HepG2 (cell line): Measurements from ENCODE around the gene NGDN. TPM values are rescaled to one million over a fixed set of nuclear protein-coding genes. Genes with fewer than 3 reads are reported as not detected.
A peak's percentile ranks its signal among the peaks of the same experiment; 100 is the strongest.

Experiments
- ATF7 ChIP-seq, 2 experiments: fragments of 450-650 bp in 1 of 2; sonication (generic) in 1 of 2; formaldehyde crosslinking in 1 of 2; IDR thresholded peaks; 2 replicates each; pipeline versions ENCODE4 v1.4.0 to v1.6.1; 2016 to 2020; ENCODE audit warnings: antibody characterized with exemption in 1 of 2, mild to moderate bottlenecking in 1 of 2, missing genetic modification reagents in 1 of 2
- BRCA1 ChIP-seq: sonication (generic); formaldehyde crosslinking; IDR thresholded peaks from 2 replicates; pipeline ENCODE4 v1.4.0; 2020; ENCODE audit warnings: missing genetic modification reagents
- CEBPG ChIP-seq: IDR thresholded peaks from 2 replicates; pipeline ENCODE4 v1.6.1; 2016
- DMAP1 ChIP-seq: IDR thresholded peaks from 2 replicates; pipeline ENCODE4 v1.6.1; 2016
- GATAD2A ChIP-seq: IDR thresholded peaks from 2 replicates; pipeline ENCODE4 v1.6.1; 2016
- HIVEP1 ChIP-seq: sonication (generic); formaldehyde crosslinking; IDR thresholded peaks from 2 replicates; pipeline ENCODE4 v1.4.0; 2020; ENCODE audit warnings: mild to moderate bottlenecking, missing genetic modification reagents
- HMG20A ChIP-seq: IDR thresholded peaks from 2 replicates; pipeline ENCODE4 v1.6.1; 2016; ENCODE audit warnings: borderline replicate concordance
- JUN ChIP-seq: sonication (generic); formaldehyde crosslinking; IDR thresholded peaks from 2 replicates; pipeline ENCODE4 v1.4.0; 2020; ENCODE audit warnings: mild to moderate bottlenecking, missing genetic modification reagents
- JUND ChIP-seq: sonication (generic); formaldehyde crosslinking; IDR thresholded peaks from 2 replicates; pipeline ENCODE4 v1.8.0; 2022; ENCODE audit warnings: mild to moderate bottlenecking, missing genetic modification reagents
- NCOA1 ChIP-seq: sonication (generic); formaldehyde crosslinking; IDR thresholded peaks from 2 replicates; pipeline ENCODE4 v1.9.0; 2021; ENCODE audit warnings: missing genetic modification reagents
- SMAD1 ChIP-seq: sonication (generic); formaldehyde crosslinking; IDR thresholded peaks from 2 replicates; pipeline ENCODE4 v1.4.0; 2020; ENCODE audit warnings: missing genetic modification reagents, low read depth, mild to moderate bottlenecking, borderline replicate concordance
- SMARCE1 ChIP-seq: fragments of 450-650 bp; IDR thresholded peaks from 2 replicates; pipeline ENCODE4 v1.6.1; 2017; ENCODE audit warnings: borderline replicate concordance
- TEAD3 ChIP-seq: optimal IDR thresholded peaks from 2 replicates; pipeline ENCODE3; 2016; ENCODE audit warnings: borderline replicate concordance
- ZMYM4 ChIP-seq: sonication (generic); formaldehyde crosslinking; IDR thresholded peaks from 2 replicates; pipeline ENCODE4 v1.8.1; 2023; ENCODE audit warnings: mild to moderate bottlenecking, missing genetic modification reagents
- ZNF703 ChIP-seq: sonication (generic); formaldehyde crosslinking; IDR thresholded peaks from 2 replicates; pipeline ENCODE4 v1.5.1; 2020; ENCODE audit warnings: missing genetic modification reagents, mild to moderate bottlenecking, moderate library complexity, borderline replicate concordance
- ZNF713 ChIP-seq: sonication (generic); formaldehyde crosslinking; IDR thresholded peaks from 2 replicates; pipeline ENCODE4 v1.4.0; 2020; ENCODE audit warnings: mild to moderate bottlenecking, missing genetic modification reagents
- ZNF781 ChIP-seq: sonication (generic); formaldehyde crosslinking; IDR thresholded peaks from 2 replicates; pipeline ENCODE4 v1.5.1; 2020; ENCODE audit warnings: borderline replicate concordance, mild to moderate bottlenecking, missing genetic modification reagents; ENCODE audit errors: not compliant biosample characterization
- ZZZ3 ChIP-seq: sonication (generic); formaldehyde crosslinking; IDR thresholded peaks from 2 replicates; pipeline ENCODE4 v1.4.0; 2020; ENCODE audit warnings: missing genetic modification reagents, mild to moderate bottlenecking, borderline replicate concordance
- polyA plus RNA-seq, 8 experiments: library from polyadenylated mRNA; depleted of rRNA in 3 of 8; stranded (reverse) in 7 of 8; unstranded in 1 of 8; fragments of >200 nt; fragmentation: Illumina TruSeq in 4 of 8; extraction: Trizol in 4 of 8; gene quantifications; 2 replicates each; pipeline versions ENCODE4 v1.2.1 to v1.2.3, GENCODE V29; 2011 to 2016; ENCODE audit warnings: low read depth in 4 of 8, missing spikeins in 1 of 8, mixed read lengths in 1 of 8; ENCODE audit not compliant: insufficient read depth in 1 of 8
- total RNA-seq, 5 experiments: library from RNA; depleted of rRNA; stranded (reverse); fragments of >200 nt; fragmentation: Illumina TruSeq; extraction: Trizol; gene quantifications; 2 replicates each; pipeline ENCODE4 v1.2.3, GENCODE V29; 2016; ENCODE audit warnings: low read depth in 1 of 5
- TF ChIP-seq, protein P1 (sequence below): sonication (generic); formaldehyde crosslinking; IDR thresholded peaks from 2 replicates; pipeline ENCODE4 v1.4.0; 2020; ENCODE audit warnings: missing genetic modification reagents
- TF ChIP-seq, protein P2 (sequence below): sonication (generic); formaldehyde crosslinking; IDR thresholded peaks from 2 replicates; pipeline ENCODE4 v1.4.0; 2020; ENCODE audit warnings: missing genetic modification reagents
- TF ChIP-seq, protein P3 (sequence below): sonication (generic); formaldehyde crosslinking; IDR thresholded peaks from 2 replicates; pipeline ENCODE4 v1.4.0; 2020; ENCODE audit warnings: mild to moderate bottlenecking, missing genetic modification reagents
- TF ChIP-seq, protein P4 (sequence below): IDR thresholded peaks from 2 replicates; pipeline ENCODE4 v1.6.1; 2012; ENCODE audit warnings: inconsistent platforms

The NGDN gene
- total and polyA plus RNA-seq, 2 of the 13 experiments (the other 11 are each of a cell fraction or from before 2014, with no cell fraction given): 154 to 216 TPM

DNA sequence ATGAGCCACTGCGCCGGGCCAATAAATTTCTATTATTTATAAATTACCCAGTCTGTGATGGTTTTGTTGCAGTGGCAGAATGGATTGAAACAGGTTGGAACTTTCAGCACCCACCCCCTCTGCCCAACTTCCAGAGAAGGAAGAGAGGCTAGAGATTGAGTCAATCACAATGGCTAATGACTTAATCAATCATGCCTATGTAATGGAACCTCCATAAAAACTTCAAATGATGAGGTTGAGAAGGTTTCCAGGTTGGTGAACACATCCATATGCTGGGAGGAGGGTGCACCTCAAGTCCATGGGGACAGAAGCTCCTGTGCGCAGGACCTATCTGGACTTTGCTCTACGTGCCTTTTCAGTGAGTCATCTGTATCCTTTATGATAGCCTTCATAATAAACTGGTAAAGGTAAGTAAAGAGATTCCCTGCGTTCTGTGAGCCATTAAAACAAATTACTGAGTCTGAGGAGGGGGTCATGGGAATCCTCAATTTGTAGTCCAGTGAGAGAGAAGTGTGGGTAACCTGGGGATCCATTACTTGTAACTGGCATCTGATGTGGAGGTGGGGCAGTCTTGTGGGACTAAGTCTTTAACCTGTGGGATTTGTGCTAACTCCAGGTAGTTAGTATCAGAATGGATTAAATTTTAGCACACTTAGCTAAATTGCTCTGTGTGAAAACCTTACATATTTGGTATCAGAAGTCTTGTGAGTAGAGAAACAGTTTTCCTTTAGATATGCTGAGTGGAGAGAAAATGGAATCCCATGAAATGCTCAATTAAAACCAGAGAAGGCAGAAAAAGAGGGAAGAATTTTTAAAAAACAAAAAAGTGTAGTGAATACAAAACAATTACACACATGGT, 11.7 kb upstream of the NGDN start (continued):
- TF ChIP-seq ZNF713 (CRISPR knock-in tag): no peak
- TF ChIP-seq BRCA1 (CRISPR knock-in tag): no peak
- TF ChIP-seq, protein P1, sequence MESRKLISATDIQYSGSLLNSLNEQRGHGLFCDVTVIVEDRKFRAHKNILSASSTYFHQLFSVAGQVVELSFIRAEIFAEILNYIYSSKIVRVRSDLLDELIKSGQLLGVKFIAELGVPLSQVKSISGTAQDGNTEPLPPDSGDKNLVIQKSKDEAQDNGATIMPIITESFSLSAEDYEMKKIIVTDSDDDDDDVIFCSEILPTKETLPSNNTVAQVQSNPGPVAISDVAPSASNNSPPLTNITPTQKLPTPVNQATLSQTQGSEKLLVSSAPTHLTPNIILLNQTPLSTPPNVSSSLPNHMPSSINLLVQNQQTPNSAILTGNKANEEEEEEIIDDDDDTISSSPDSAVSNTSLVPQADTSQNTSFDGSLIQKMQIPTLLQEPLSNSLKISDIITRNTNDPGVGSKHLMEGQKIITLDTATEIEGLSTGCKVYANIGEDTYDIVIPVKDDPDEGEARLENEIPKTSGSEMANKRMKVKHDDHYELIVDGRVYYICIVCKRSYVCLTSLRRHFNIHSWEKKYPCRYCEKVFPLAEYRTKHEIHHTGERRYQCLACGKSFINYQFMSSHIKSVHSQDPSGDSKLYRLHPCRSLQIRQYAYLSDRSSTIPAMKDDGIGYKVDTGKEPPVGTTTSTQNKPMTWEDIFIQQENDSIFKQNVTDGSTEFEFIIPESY (CRISPR knock-in tag): no peak
- TF ChIP-seq HMG20A (CRISPR knock-in tag): peak; percentile 71
- TF ChIP-seq NCOA1 (CRISPR knock-in tag): no peak
- TF ChIP-seq SMARCE1: peak; percentile 73; the same call in 1 of the 2 replicates
- TF ChIP-seq ATF7 (IDR thresholded peaks at IDR 0.05): no peak
- TF ChIP-seq ATF7 (CRISPR knock-in tag; IDR thresholded peaks at IDR 0.05): peak; percentile 55; the same call in 1 of the 2 replicates
- TF ChIP-seq, protein P2, sequence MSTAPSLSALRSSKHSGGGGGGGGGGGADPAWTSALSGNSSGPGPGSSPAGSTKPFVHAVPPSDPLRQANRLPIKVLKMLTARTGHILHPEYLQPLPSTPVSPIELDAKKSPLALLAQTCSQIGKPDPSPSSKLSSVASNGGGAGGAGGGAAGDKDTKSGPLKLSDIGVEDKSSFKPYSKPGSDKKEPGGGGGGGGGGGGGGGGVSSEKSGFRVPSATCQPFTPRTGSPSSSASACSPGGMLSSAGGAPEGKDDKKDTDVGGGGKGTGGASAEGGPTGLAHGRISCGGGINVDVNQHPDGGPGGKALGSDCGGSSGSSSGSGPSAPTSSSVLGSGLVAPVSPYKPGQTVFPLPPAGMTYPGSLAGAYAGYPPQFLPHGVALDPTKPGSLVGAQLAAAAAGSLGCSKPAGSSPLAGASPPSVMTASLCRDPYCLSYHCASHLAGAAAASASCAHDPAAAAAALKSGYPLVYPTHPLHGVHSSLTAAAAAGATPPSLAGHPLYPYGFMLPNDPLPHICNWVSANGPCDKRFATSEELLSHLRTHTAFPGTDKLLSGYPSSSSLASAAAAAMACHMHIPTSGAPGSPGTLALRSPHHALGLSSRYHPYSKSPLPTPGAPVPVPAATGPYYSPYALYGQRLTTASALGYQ: no peak
- TF ChIP-seq JUND (CRISPR knock-in tag): peak; percentile 99
- TF ChIP-seq SMAD1 (CRISPR knock-in tag): no peak
- TF ChIP-seq CEBPG (CRISPR knock-in tag): 0 out of 2 replicates have a peak, but pooled peaks have one; percentile 13
- TF ChIP-seq ZMYM4 (CRISPR knock-in tag): no peak
- TF ChIP-seq ZNF703 (CRISPR knock-in tag): no peak
- TF ChIP-seq, protein P3, sequence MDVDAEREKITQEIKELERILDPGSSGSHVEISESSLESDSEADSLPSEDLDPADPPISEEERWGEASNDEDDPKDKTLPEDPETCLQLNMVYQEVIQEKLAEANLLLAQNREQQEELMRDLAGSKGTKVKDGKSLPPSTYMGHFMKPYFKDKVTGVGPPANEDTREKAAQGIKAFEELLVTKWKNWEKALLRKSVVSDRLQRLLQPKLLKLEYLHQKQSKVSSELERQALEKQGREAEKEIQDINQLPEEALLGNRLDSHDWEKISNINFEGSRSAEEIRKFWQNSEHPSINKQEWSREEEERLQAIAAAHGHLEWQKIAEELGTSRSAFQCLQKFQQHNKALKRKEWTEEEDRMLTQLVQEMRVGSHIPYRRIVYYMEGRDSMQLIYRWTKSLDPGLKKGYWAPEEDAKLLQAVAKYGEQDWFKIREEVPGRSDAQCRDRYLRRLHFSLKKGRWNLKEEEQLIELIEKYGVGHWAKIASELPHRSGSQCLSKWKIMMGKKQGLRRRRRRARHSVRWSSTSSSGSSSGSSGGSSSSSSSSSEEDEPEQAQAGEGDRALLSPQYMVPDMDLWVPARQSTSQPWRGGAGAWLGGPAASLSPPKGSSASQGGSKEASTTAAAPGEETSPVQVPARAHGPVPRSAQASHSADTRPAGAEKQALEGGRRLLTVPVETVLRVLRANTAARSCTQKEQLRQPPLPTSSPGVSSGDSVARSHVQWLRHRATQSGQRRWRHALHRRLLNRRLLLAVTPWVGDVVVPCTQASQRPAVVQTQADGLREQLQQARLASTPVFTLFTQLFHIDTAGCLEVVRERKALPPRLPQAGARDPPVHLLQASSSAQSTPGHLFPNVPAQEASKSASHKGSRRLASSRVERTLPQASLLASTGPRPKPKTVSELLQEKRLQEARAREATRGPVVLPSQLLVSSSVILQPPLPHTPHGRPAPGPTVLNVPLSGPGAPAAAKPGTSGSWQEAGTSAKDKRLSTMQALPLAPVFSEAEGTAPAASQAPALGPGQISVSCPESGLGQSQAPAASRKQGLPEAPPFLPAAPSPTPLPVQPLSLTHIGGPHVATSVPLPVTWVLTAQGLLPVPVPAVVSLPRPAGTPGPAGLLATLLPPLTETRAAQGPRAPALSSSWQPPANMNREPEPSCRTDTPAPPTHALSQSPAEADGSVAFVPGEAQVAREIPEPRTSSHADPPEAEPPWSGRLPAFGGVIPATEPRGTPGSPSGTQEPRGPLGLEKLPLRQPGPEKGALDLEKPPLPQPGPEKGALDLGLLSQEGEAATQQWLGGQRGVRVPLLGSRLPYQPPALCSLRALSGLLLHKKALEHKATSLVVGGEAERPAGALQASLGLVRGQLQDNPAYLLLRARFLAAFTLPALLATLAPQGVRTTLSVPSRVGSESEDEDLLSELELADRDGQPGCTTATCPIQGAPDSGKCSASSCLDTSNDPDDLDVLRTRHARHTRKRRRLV (CRISPR knock-in tag): no peak
- TF ChIP-seq ZZZ3 (CRISPR knock-in tag): no peak
- peak; percentile 97 for TF ChIP-seq JUN (CRISPR knock-in tag)
- TF ChIP-seq HIVEP1 (CRISPR knock-in tag): no peak
- TF ChIP-seq ZNF781 (CRISPR knock-in tag): peak; percentile 29
- TF ChIP-seq TEAD3 (CRISPR knock-in tag): peak; percentile 96
- TF ChIP-seq, protein P4, sequence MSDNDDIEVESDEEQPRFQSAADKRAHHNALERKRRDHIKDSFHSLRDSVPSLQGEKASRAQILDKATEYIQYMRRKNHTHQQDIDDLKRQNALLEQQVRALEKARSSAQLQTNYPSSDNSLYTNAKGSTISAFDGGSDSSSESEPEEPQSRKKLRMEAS: 0 out of 2 replicates have a peak, but pooled peaks have one; percentile 39
- TF ChIP-seq DMAP1 (CRISPR knock-in tag): peak; percentile 40; the same call in 1 of the 2 replicates
- peak; percentile 84 for TF ChIP-seq GATAD2A
